Heart left ventricle (tissue), 16 donors: Measurements from ENCODE around the gene CDHR5. TPM values are rescaled to one million over a fixed set of nuclear protein-coding genes. Genes with fewer than 3 reads are reported as not detected.

Source experiments
- ATAC-seq, 4 donors: fragments of 200-7000 bp; cut with Tn5 transposase; one replicate each; pipeline ENCODE4 v1.9.1; 2020 to 2022; ENCODE audit warnings: moderate library complexity in 4 of 4, mild to moderate bottlenecking in 3 of 4, moderate number of reproducible peaks in 1 of 4
- DNase-seq, 5 donors: peaks; one replicate each; pipeline ENCODE4 v3.0.0-alpha.2; 2020
- H3K27ac ChIP-seq, 12 donors: fragments of 200-600 bp; sonication (generic) in 4 of 12; one replicate each; pipeline versions ENCODE4 v1.5.0 to v1.8.0; 2016 to 2022; ENCODE audit warnings: mild to moderate bottlenecking in 2 of 12
- H3K27me3 ChIP-seq, 9 donors: fragments of 200-600 bp; sonication (generic) in 2 of 9; one replicate each; pipeline versions ENCODE4 v1.5.1 to v1.8.0; 2016 to 2022; ENCODE audit warnings: mild to moderate bottlenecking in 3 of 9
- H3K36me3 ChIP-seq, 9 donors: fragments of 200-600 bp; sonication (generic) in 2 of 9; one replicate each; pipeline versions ENCODE4 v1.5.0 to v1.8.0; 2018 to 2022; ENCODE audit warnings: mild to moderate bottlenecking in 2 of 9
- H3K4me1 ChIP-seq, 12 donors: fragments of 200-600 bp; sonication (generic) in 4 of 12; one replicate each; pipeline versions ENCODE4 v1.5.0 to v1.8.0; 2016 to 2022; ENCODE audit warnings: mild to moderate bottlenecking in 3 of 12
- H3K4me3 ChIP-seq, 12 donors: fragments of 200-600 bp; sonication (generic) in 4 of 12; one replicate each; pipeline versions ENCODE4 v1.5.0 to v1.8.0; 2017 to 2022; ENCODE audit warnings: mild to moderate bottlenecking in 9 of 12, moderate library complexity in 4 of 12
- H3K9me3 ChIP-seq, 12 donors: fragments of 200-600 bp; sonication (generic) in 4 of 12; one replicate each; pipeline versions ENCODE4 v1.5.0 to v1.8.0; 2016 to 2022; ENCODE audit warnings: mild to moderate bottlenecking in 1 of 12
- POLR2A ChIP-seq, 2 donors: fragments of 450-650 bp; IDR thresholded peaks; one replicate each; pipeline ENCODE4 v1.6.1; 2017; ENCODE audit warnings: antibody characterized with exemption in 2 of 2, mild to moderate bottlenecking in 2 of 2, moderate library complexity in 2 of 2
- WGBS, 4 donors: extraction: QIAGEN DNeasy Blood & Tissue Kit in 2 of 4; methylation state at CpG; one replicate each; pipeline versions ENCODE4 v1.1.5 to v1.1.7; 2013 to 2018; 5-methylcytosine and 5-hydroxymethylcytosine counted together
- intact Hi-C, 10 donors: fragments of 100-400 bp; cut with DNase I; formaldehyde crosslinking; loops; one replicate each; pipeline versions ENCODE4 v1.11.1 to v1.14.2; 2022
- polyA plus RNA-seq, 2 donors: library from polyadenylated mRNA; stranded (reverse); fragments of 200-250 nt; gene quantifications; one replicate each; pipeline ENCODE4 v1.2.3, GENCODE V29; 2013
- total RNA-seq, 9 donors: library from RNA; depleted of rRNA in 2 of 9; stranded (reverse); fragments of >200 nt in 2 of 9; fragmentation: NEBNext Ultra II Directional in 3 of 9; extraction: Animal tissue kit (Norgen Biotek cat#: 25700) in 3 of 9; gene quantifications; one replicate each; pipeline versions ENCODE4 v1.1.0 to v1.2.4, GENCODE V29; 2016 to 2023
- TF ChIP-seq, protein P1 (sequence below), 12 donors: fragments of 200-600 bp; sonication (generic) in 4 of 12; IDR thresholded peaks; one replicate each; pipeline versions ENCODE4 v1.5.0 to v1.8.0; 2018 to 2022; ENCODE audit warnings: antibody characterized with exemption in 12 of 12, mild to moderate bottlenecking in 5 of 12
- donor health status: ischemic (EF 13 %, LVEDD 7.1; RV severe dilation, severe dysfunction).
- donor health status: healthy with polysubstance abuse.
- donor health status: DM: no; HTN: yes; CAD: no.
- donor health status: DM: no; HTN: no; CAD: no.
- donor health status: ischemic (EF 25% LVEDD 6.9; RV normal size, moderate dysfunction).
- donor health status: ischemic (EF 25% LVEDD 5.7; RV mildly dilated, moderate dysfunction).
- donor health status: healthy.
- donor health status: DM: yes; HTN: yes; CAD: no.
- donor health status: ischemic (EF 35%, LVEDD 5.7; RV mildly dilated, moderate dysfunction).
- donor health status: nonischemic (EF 11% LVEDD 7.7; RV severe dilation, severe dysfunction).
- donor health status: DM: yes; HTN: yes; CAD: no.
- donor health status: PGD.
- donor health status: ischemic (EF 29% LVEDD 5.4; RV normal size, mild dysfunction).
- donor health status: nonischemic (EF 23%, LVEDD 6.1; RV moderate dilation, normal function).

CDHR5 gene
- total and polyA plus RNA-seq, 11 donors, result 0.07 TPM; not detected in 10

DNA sequence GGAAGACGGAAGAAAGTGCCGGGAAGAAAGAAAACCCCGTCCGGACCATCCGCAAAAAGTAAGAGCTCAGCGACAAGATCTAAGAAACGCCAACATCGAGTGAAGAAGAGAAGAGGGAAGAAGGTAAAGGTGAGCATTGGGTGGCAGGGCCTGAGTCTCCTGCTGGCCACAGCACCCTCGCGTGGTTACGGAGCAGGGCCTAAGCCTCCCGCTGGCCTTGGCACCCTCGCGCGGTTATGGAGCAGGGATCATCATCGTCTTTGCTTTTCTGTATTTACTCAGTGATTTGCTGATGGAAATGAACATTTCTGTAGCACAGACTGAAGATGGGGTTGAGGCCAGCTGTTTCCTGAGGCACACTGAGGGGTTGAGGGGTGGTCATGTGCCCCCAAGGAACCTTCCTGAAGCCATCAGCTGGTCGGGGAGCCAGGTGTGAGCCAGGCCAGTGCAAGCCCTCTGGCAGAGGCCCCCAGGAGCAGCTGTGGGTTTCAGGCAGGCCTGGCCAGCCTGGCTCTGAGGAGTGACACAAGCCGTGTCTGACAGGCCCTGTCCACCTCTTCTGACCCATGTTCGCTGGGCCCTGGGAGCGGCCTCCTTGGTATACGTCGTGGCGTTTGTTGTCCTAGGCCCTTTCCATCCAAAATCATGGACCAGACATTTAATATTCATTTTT lies 23.0 kb downstream of the CDHR5 start:
- no peak for TF ChIP-seq POLR2A (IDR thresholded peaks at IDR 0.05)
- TF ChIP-seq, protein P1, sequence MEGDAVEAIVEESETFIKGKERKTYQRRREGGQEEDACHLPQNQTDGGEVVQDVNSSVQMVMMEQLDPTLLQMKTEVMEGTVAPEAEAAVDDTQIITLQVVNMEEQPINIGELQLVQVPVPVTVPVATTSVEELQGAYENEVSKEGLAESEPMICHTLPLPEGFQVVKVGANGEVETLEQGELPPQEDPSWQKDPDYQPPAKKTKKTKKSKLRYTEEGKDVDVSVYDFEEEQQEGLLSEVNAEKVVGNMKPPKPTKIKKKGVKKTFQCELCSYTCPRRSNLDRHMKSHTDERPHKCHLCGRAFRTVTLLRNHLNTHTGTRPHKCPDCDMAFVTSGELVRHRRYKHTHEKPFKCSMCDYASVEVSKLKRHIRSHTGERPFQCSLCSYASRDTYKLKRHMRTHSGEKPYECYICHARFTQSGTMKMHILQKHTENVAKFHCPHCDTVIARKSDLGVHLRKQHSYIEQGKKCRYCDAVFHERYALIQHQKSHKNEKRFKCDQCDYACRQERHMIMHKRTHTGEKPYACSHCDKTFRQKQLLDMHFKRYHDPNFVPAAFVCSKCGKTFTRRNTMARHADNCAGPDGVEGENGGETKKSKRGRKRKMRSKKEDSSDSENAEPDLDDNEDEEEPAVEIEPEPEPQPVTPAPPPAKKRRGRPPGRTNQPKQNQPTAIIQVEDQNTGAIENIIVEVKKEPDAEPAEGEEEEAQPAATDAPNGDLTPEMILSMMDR (IDR thresholded peaks at IDR 0.05), result no peak
- DNase-seq (no peak), ATAC-seq (no peak)
- no peaks in the 10 kb centered on the region for H3K9me3 ChIP-seq
- no peak overlapping the region for H3K27ac ChIP-seq
- no peak overlapping the region for H3K4me3 ChIP-seq
- peaks cover 3 to 100% (median 99%) of the 10 kb centered on the region in 9 donors for H3K36me3 ChIP-seq
- 95% methylated on average over 22 to 23 of the region's 23 CpGs for WGBS, 4 donors
- intact Hi-C loops, result no loop called here
- H3K27me3 ChIP-seq, result no peaks in the 10 kb centered on the region
- peaks cover 0 to 10% (median 0%) of the 10 kb centered on the region in 12 donors for H3K4me1 ChIP-seq

GRCh38 chr11:598005-598680 lies 26.6 kb downstream of the CDHR5 start:
- Histone ChIP-seq H3K4me1 (no peaks in the 10 kb centered on the region), H3K4me3 (no peak overlapping the region), H3K27me3 (no peaks in the 10 kb centered on the region), H3K9me3 (no peaks in the 10 kb centered on the region), H3K36me3 (peaks cover 0 to 100% (median 99%) of the 10 kb centered on the region in 9 donors), H3K27ac (no peak overlapping the region)
- intact Hi-C loops, result no loop called here
- WGBS, 4 donors, result 91 to 94% (median 93%) methylated on average over 23 to 30 of the region's 30 CpGs
- DNase-seq (peak in 1 of 5 donors; percentile 44), ATAC-seq (peak in 2 of 4 donors; percentile 16 to 18)
- TF ChIP-seq, protein P1 (IDR thresholded peaks at IDR 0.05), result no peak
- TF ChIP-seq POLR2A (IDR thresholded peaks at IDR 0.05), result no peak

- Histone ChIP-seq H3K27me3 (no peaks in the 10 kb centered on the region), H3K27ac (no peak overlapping the region), H3K4me3 (no peak overlapping the region), H3K36me3 (peaks cover 0 to 100% (median 99%) of the 10 kb centered on the region in 9 donors), H3K4me1 (no peaks in the 10 kb centered on the region), H3K9me3 (no peaks in the 10 kb centered on the region)
- DNase-seq, result no peak
- intact Hi-C loops, result no loop called here
- ATAC-seq, result peak in 1 of 4 donors; percentile 5
- 89 to 95% (median 90%) methylated on average over 19 to 29 of the region's 29 CpGs for WGBS, 4 donors
- TF ChIP-seq, protein P1 (IDR thresholded peaks at IDR 0.05), result no peak
- no peak for TF ChIP-seq POLR2A (IDR thresholded peaks at IDR 0.05)
Measured at GRCh38 chr11:597166-597725, 27.5 kb downstream of the CDHR5 start.

- no peak overlapping the region for H3K4me3 ChIP-seq
- ATAC-seq, result no peak
- no peaks in the 10 kb centered on the region for H3K9me3 ChIP-seq
- TF ChIP-seq, protein P1 (IDR thresholded peaks at IDR 0.05), result no peak
- no peak for TF ChIP-seq POLR2A (IDR thresholded peaks at IDR 0.05)
- WGBS, 4 donors, result 73 to 90% (median 88%) methylated on average over 10 of the region's 10 CpGs
- DNase-seq, result no peak
- no peaks in the 10 kb centered on the region for H3K4me1 ChIP-seq
- H3K27me3 ChIP-seq, result no peaks in the 10 kb centered on the region
- no peak overlapping the region for H3K27ac ChIP-seq
- intact Hi-C loops, result no loop called here
- H3K36me3 ChIP-seq, result peaks cover 0 to 100% (median 97%) of the 10 kb centered on the region in 9 donors
Measured at GRCh38 chr11:596374-596773, 28.4 kb downstream of the CDHR5 start.
